ENCODE data around the gene CA12. TPM values are rescaled to one million over a fixed set of nuclear protein-coding genes. Genes with fewer than 3 reads are reported as not detected.

CA12 gene
- total RNA-seq, 1 experiment from 2014 or later: 2.8 TPM

DNA sequence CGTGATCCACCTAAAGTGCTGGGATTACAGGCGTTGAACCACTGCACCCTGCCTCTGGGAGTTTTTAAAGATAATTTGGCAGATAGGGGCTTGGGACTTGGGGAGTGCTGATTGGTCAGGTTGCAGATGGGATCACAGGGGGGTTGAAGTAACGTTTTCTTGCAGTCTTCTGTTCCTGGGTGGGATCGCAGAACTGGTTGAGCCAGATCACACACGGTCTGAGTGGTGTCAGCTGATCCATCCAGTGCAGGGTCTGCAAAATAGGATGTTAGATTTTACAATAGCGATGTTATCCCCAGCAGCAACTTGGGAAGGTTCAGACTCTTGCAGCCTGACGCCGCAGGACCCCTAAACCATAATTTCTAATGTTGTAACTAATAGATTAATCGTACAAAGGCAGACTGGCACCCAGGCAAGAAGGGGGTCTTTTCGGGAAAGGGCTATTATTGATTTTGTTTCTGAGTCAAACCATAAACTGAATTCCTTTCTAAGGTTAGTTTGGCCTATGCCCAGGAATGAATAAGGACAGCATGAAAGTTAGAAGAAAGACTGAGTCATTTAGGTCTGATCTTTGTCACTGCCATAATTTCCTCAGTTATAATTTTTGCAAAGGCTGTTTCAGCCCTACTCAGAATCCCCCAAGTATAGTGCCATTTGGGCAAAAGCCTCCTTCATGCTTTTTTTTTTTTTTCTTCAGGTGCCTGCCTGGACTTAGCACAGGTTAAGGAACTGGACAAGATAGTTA, 1.5 kb upstream of the CA12 start:
- ChIA-PET CTCF (no interaction called here), POLR2A (no interaction called here)
- TF ChIP-seq IRF2 (CRISPR knock-in tag; IDR thresholded peaks at IDR 0.05; ENCODE audit: borderline replicate concordance, low read depth): no peak
- no peak for TF ChIP-seq GABPB1 (CRISPR knock-in tag; IDR thresholded peaks at IDR 0.05)
- no peak for TF ChIP-seq EMX1 (CRISPR knock-in tag; IDR thresholded peaks at IDR 0.05)
- TF ChIP-seq, protein P1, sequence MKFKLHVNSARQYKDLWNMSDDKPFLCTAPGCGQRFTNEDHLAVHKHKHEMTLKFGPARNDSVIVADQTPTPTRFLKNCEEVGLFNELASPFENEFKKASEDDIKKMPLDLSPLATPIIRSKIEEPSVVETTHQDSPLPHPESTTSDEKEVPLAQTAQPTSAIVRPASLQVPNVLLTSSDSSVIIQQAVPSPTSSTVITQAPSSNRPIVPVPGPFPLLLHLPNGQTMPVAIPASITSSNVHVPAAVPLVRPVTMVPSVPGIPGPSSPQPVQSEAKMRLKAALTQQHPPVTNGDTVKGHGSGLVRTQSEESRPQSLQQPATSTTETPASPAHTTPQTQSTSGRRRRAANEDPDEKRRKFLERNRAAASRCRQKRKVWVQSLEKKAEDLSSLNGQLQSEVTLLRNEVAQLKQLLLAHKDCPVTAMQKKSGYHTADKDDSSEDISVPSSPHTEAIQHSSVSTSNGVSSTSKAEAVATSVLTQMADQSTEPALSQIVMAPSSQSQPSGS (CRISPR knock-in tag; IDR thresholded peaks at IDR 0.05; ENCODE audit: borderline replicate concordance, low read depth): no peak
- TF ChIP-seq FOXK1 (CRISPR knock-in tag; IDR thresholded peaks at IDR 0.05): no peak
- TF ChIP-seq, protein P2, sequence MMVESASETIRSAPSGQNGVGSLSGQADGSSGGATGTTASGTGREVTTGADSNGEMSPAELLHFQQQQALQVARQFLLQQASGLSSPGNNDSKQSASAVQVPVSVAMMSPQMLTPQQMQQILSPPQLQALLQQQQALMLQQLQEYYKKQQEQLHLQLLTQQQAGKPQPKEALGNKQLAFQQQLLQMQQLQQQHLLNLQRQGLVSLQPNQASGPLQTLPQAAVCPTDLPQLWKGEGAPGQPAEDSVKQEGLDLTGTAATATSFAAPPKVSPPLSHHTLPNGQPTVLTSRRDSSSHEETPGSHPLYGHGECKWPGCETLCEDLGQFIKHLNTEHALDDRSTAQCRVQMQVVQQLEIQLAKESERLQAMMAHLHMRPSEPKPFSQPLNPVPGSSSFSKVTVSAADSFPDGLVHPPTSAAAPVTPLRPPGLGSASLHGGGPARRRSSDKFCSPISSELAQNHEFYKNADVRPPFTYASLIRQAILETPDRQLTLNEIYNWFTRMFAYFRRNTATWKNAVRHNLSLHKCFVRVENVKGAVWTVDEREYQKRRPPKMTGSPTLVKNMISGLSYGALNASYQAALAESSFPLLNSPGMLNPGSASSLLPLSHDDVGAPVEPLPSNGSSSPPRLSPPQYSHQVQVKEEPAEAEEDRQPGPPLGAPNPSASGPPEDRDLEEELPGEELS (CRISPR knock-in tag; IDR thresholded peaks at IDR 0.05): no peak
- TF ChIP-seq, protein P3, sequence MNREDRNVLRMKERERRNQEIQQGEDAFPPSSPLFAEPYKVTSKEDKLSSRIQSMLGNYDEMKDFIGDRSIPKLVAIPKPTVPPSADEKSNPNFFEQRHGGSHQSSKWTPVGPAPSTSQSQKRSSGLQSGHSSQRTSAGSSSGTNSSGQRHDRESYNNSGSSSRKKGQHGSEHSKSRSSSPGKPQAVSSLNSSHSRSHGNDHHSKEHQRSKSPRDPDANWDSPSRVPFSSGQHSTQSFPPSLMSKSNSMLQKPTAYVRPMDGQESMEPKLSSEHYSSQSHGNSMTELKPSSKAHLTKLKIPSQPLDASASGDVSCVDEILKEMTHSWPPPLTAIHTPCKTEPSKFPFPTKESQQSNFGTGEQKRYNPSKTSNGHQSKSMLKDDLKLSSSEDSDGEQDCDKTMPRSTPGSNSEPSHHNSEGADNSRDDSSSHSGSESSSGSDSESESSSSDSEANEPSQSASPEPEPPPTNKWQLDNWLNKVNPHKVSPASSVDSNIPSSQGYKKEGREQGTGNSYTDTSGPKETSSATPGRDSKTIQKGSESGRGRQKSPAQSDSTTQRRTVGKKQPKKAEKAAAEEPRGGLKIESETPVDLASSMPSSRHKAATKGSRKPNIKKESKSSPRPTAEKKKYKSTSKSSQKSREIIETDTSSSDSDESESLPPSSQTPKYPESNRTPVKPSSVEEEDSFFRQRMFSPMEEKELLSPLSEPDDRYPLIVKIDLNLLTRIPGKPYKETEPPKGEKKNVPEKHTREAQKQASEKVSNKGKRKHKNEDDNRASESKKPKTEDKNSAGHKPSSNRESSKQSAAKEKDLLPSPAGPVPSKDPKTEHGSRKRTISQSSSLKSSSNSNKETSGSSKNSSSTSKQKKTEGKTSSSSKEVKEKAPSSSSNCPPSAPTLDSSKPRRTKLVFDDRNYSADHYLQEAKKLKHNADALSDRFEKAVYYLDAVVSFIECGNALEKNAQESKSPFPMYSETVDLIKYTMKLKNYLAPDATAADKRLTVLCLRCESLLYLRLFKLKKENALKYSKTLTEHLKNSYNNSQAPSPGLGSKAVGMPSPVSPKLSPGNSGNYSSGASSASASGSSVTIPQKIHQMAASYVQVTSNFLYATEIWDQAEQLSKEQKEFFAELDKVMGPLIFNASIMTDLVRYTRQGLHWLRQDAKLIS (CRISPR knock-in tag; IDR thresholded peaks at IDR 0.05; ENCODE audit: borderline replicate concordance): no peak
- TF ChIP-seq, protein P4, sequence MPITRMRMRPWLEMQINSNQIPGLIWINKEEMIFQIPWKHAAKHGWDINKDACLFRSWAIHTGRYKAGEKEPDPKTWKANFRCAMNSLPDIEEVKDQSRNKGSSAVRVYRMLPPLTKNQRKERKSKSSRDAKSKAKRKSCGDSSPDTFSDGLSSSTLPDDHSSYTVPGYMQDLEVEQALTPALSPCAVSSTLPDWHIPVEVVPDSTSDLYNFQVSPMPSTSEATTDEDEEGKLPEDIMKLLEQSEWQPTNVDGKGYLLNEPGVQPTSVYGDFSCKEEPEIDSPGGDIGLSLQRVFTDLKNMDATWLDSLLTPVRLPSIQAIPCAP (CRISPR knock-in tag; IDR thresholded peaks at IDR 0.05): no peak
- TF ChIP-seq FOXP1 (CRISPR knock-in tag; IDR thresholded peaks at IDR 0.05; ENCODE audit: borderline replicate concordance): no peak
- no peak for TF ChIP-seq CBFB (CRISPR knock-in tag; IDR thresholded peaks at IDR 0.05; ENCODE audit: low read depth)
- TF ChIP-seq, protein P5, sequence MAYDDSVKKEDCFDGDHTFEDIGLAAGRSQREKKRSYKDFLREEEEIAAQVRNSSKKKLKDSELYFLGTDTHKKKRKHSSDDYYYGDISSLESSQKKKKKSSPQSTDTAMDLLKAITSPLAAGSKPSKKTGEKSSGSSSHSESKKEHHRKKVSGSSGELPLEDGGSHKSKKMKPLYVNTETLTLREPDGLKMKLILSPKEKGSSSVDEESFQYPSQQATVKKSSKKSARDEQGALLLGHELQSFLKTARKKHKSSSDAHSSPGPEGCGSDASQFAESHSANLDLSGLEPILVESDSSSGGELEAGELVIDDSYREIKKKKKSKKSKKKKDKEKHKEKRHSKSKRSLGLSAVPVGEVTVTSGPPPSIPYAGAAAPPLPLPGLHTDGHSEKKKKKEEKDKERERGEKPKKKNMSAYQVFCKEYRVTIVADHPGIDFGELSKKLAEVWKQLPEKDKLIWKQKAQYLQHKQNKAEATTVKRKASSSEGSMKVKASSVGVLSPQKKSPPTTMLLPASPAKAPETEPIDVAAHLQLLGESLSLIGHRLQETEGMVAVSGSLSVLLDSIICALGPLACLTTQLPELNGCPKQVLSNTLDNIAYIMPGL (CRISPR knock-in tag; IDR thresholded peaks at IDR 0.05): no peak
- no peak for TF ChIP-seq ESRRA (CRISPR knock-in tag; IDR thresholded peaks at IDR 0.05; ENCODE audit: borderline replicate concordance)
- TF ChIP-seq, protein P6, sequence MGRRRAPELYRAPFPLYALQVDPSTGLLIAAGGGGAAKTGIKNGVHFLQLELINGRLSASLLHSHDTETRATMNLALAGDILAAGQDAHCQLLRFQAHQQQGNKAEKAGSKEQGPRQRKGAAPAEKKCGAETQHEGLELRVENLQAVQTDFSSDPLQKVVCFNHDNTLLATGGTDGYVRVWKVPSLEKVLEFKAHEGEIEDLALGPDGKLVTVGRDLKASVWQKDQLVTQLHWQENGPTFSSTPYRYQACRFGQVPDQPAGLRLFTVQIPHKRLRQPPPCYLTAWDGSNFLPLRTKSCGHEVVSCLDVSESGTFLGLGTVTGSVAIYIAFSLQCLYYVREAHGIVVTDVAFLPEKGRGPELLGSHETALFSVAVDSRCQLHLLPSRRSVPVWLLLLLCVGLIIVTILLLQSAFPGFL (CRISPR knock-in tag; IDR thresholded peaks at IDR 0.05; ENCODE audit: borderline replicate concordance): no peak
- TF ChIP-seq SMAD4 (CRISPR knock-in tag; IDR thresholded peaks at IDR 0.05): no peak
- TF ChIP-seq ZNF121 (CRISPR knock-in tag; IDR thresholded peaks at IDR 0.05): no peak
- TF ChIP-seq, protein P7, sequence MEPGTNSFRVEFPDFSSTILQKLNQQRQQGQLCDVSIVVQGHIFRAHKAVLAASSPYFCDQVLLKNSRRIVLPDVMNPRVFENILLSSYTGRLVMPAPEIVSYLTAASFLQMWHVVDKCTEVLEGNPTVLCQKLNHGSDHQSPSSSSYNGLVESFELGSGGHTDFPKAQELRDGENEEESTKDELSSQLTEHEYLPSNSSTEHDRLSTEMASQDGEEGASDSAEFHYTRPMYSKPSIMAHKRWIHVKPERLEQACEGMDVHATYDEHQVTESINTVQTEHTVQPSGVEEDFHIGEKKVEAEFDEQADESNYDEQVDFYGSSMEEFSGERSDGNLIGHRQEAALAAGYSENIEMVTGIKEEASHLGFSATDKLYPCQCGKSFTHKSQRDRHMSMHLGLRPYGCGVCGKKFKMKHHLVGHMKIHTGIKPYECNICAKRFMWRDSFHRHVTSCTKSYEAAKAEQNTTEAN (CRISPR knock-in tag; IDR thresholded peaks at IDR 0.05): no peak
- TF ChIP-seq NFE2L1 (CRISPR knock-in tag; IDR thresholded peaks at IDR 0.05): no peak
- TF ChIP-seq, protein P8, sequence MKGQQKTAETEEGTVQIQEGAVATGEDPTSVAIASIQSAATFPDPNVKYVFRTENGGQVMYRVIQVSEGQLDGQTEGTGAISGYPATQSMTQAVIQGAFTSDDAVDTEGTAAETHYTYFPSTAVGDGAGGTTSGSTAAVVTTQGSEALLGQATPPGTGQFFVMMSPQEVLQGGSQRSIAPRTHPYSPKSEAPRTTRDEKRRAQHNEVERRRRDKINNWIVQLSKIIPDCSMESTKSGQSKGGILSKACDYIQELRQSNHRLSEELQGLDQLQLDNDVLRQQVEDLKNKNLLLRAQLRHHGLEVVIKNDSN (CRISPR knock-in tag; IDR thresholded peaks at IDR 0.05): no peak
- no peak for TF ChIP-seq JAZF1 (CRISPR knock-in tag; IDR thresholded peaks at IDR 0.05)
- Mint-ChIP-seq H3K4me3 (peak overlapping the region; percentile 73; the same call in 1 of the 2 replicates), H3K36me3 (0 out of 2 replicates have a peak, but pooled peaks cover 2% of the 10 kb centered on the region), H3K4me1 (peaks cover 37% of the 10 kb centered on the region), H3K27ac (no peak overlapping the region), H3K27me3 (ENCODE audit: low read depth) (peaks cover 66% of the 10 kb centered on the region), H3K9me3 (peaks cover 6% of the 10 kb centered on the region; the same call in 1 of the 2 replicates)
- ATAC-seq (no peak), DNase-seq (ENCODE audit: low spot score) (no peak)
